Endothelial cell of umbilical vein (primary cell): Measurements from ENCODE around the gene PAX5. TPM values are rescaled to one million over a fixed set of nuclear protein-coding genes. Genes with fewer than 3 reads are reported as not detected.

ENCODE experiments used
- BruUV-seq: library from RNA; stranded (reverse); fragments of 400-500 nt; replicated peaks from 2 replicates; lab custom pipeline; 2021; lab: Mats Ljungman, UMichigan
- CTCF ChIA-PET: fragments of 300-600, 350-600 bp; sonication (Branson Sonifier 250); formaldehyde crosslinking; loops from one replicate; lab custom pipeline; 2021; ENCODE audit warnings: antibody characterized with exemption, inconsistent platforms; lab: Charles Lee
- POLR2A ChIA-PET: fragments of 300-600, 350-600 bp; sonication (Branson Sonifier 250); formaldehyde crosslinking; loops from one replicate; lab custom pipeline; 2021; ENCODE audit warnings: antibody characterized with exemption, inconsistent platforms; lab: Charles Lee
- DNase-seq: peaks from one replicate; pipeline ENCODE4 v3.0.0-alpha.2; 2011; ENCODE audit warnings: low read depth, low spot score
- FAIRE-seq: peaks from 2 replicates; lab custom pipeline; 2011; peaks lifted over from hg19 to GRCh38; lab: Jason Lieb, UNC
- H2AFZ ChIP-seq: 2 replicates; pipeline ENCODE4 v1.6.0; 2012; ENCODE audit warnings: low read depth, low read length, control low read depth, inconsistent platforms
- H3K27ac ChIP-seq: 2 replicates; pipeline ENCODE4 v1.5.1; 2011; ENCODE audit warnings: low read depth, mild to moderate bottlenecking, control low read depth, low read length, moderate library complexity; ENCODE audit not compliant: insufficient read depth
- H3K27me3 ChIP-seq, 2 experiments: 2 replicates each; pipeline versions ENCODE4 v1.6.0 to v1.6.1; 2011; ENCODE audit warnings: low read length in 2 of 2, mixed read lengths in 1 of 2; ENCODE audit not compliant: control insufficient read depth in 2 of 2, insufficient read depth in 2 of 2
- H3K36me3 ChIP-seq, 2 experiments: 2 replicates in 1 of 2; 3 replicates in 1 of 2; pipeline ENCODE4 v1.5.1; 2011; ENCODE audit warnings: low read length in 2 of 2, mild to moderate bottlenecking in 1 of 2, moderate library complexity in 1 of 2; ENCODE audit not compliant: control insufficient read depth in 2 of 2, insufficient read depth in 2 of 2; ENCODE audit errors: extremely low read depth in 1 of 2
- H3K4me1 ChIP-seq: 3 replicates; pipeline ENCODE4 v1.5.1; 2011; ENCODE audit warnings: mild to moderate bottlenecking, low read length; ENCODE audit not compliant: control insufficient read depth, insufficient read depth; ENCODE audit errors: extremely low read depth
- H3K4me2 ChIP-seq: 2 replicates; pipeline ENCODE4 v1.6.1; 2011; ENCODE audit warnings: low read length, control low read depth, mixed read lengths; ENCODE audit not compliant: insufficient read depth
- H3K4me3 ChIP-seq, 3 experiments: fragments of 200-600 bp in 1 of 3; sonication (generic), shearing (Covaris generic) in 1 of 3; replicated peaks in 1 of 3; 2 replicates each; pipeline ENCODE4 v1.5.1; 2011 to 2016; ENCODE audit warnings: control low read depth in 3 of 3, low read length in 3 of 3, mild to moderate bottlenecking in 2 of 3, inconsistent platforms in 1 of 3, low read depth in 1 of 3, moderate library complexity in 1 of 3; ENCODE audit not compliant: insufficient read depth in 1 of 3
- H3K79me2 ChIP-seq: 2 replicates; pipeline ENCODE4 v1.6.0; 2012; ENCODE audit warnings: low read length, inconsistent platforms; ENCODE audit not compliant: control insufficient read depth, insufficient read depth
- H3K9ac ChIP-seq: replicated peaks from 2 replicates; pipeline ENCODE3; 2011; ENCODE audit warnings: low read length, control low read depth; ENCODE audit not compliant: insufficient read depth; ENCODE audit errors: extremely low read depth
- H3K9me1 ChIP-seq: replicated peaks from 3 replicates; pipeline ENCODE4 v1.6.0; 2011; ENCODE audit warnings: mild to moderate bottlenecking, low read length; ENCODE audit not compliant: control insufficient read depth, insufficient read depth; ENCODE audit errors: extremely low read depth
- H3K9me3 ChIP-seq: replicated peaks from 2 replicates; pipeline ENCODE4 v1.5.1; 2012; ENCODE audit warnings: low read length, inconsistent platforms; ENCODE audit not compliant: control insufficient read depth, insufficient read depth
- H4K20me1 ChIP-seq: replicated peaks from 2 replicates; pipeline ENCODE3; 2011; ENCODE audit warnings: mild to moderate bottlenecking, low read length; ENCODE audit not compliant: control insufficient read depth, insufficient read depth; ENCODE audit errors: extremely low read depth
- EZH2 ChIP-seq: IDR thresholded peaks from 2 replicates; pipeline ENCODE4 v1.6.1; 2012; ENCODE audit warnings: borderline replicate concordance, low read depth, mild to moderate bottlenecking, moderate library complexity, low read length, inconsistent platforms; ENCODE audit not compliant: severe bottlenecking
- FOS ChIP-seq: IDR thresholded peaks from 2 replicates; pipeline ENCODE4 v1.6.1; 2011; ENCODE audit warnings: mild to moderate bottlenecking, low read length, moderate library complexity, borderline replicate concordance; ENCODE audit not compliant: insufficient read depth
- GATA2 ChIP-seq: IDR thresholded peaks from 2 replicates; pipeline ENCODE4 v1.7.0; 2011; ENCODE audit warnings: low read depth, mild to moderate bottlenecking, moderate library complexity, mixed read lengths, low read length; ENCODE audit not compliant: insufficient read length, insufficient read depth
- JUN ChIP-seq: IDR thresholded peaks from 2 replicates; pipeline ENCODE4 v1.6.1; 2011; ENCODE audit warnings: borderline replicate concordance, low read depth; ENCODE audit not compliant: insufficient read length, insufficient read depth
- MAX ChIP-seq: IDR thresholded peaks from 2 replicates; pipeline ENCODE4 v1.6.1; 2011; ENCODE audit not compliant: insufficient read depth, insufficient read length
- MYC ChIP-seq: IDR thresholded peaks from one replicate; pipeline ENCODE4 v1.6.1; 2011; ENCODE audit warnings: mild to moderate bottlenecking, low read depth, low read length
- POLR2A ChIP-seq: IDR thresholded peaks from 2 replicates; pipeline ENCODE4 v1.6.1; 2012; ENCODE audit warnings: low read depth, mild to moderate bottlenecking, control low read depth, low read length
- POLR2AphosphoS5 ChIP-seq: IDR thresholded peaks from 2 replicates; pipeline ENCODE4 v1.6.1; 2012; ENCODE audit warnings: low read depth, mild to moderate bottlenecking, control low read depth, low read length, moderate library complexity; ENCODE audit not compliant: insufficient read depth
- dilution Hi-C: fragments of 300-500 bp; cut with MboI; formaldehyde crosslinking; loops from one replicate; pipeline ENCODE4 v1.15.0; 2019; ENCODE audit warnings: low sequenced_read_pairs; ENCODE audit not compliant: extremely low pct_ligation_motif_present
- intact Hi-C: fragments of 100-400 bp; cut with micrococcal nuclease; formaldehyde crosslinking; loops from one replicate; pipeline ENCODE4 v1.10.0; 2022
- polyA plus RNA-seq, 4 experiments: library from polyadenylated mRNA; depleted of rRNA in 3 of 4; stranded (reverse) in 3 of 4; unstranded in 1 of 4; fragments of >200 nt; gene quantifications; 2 replicates each; pipeline versions ENCODE4 v1.2.1 to v1.2.3, GENCODE V29; 2011 to 2012; ENCODE audit warnings: missing spikeins in 1 of 4
- total RNA-seq: library from RNA; stranded (reverse); gene quantifications from 2 replicates; pipeline ENCODE4 v1.2.3, GENCODE V29; 2021
- TF ChIP-seq, protein P1 (sequence below), 2 donors: IDR thresholded peaks; 1 replicate in 1 of 2; 2 replicates in 1 of 2; pipeline ENCODE4 v1.5.1; 2011; ENCODE audit warnings: low read length in 2 of 2, mild to moderate bottlenecking in 2 of 2, moderate library complexity in 2 of 2, control low read depth in 1 of 2, inconsistent platforms in 1 of 2, low read depth in 1 of 2; ENCODE audit not compliant: insufficient read depth in 1 of 2; ENCODE audit errors: extremely low read depth in 1 of 2

PAX5 gene
- total and polyA plus RNA-seq, 2 donors (not counting 3 experiments of a cell fraction or from before 2014, with no cell fraction given): not detected

DNA sequence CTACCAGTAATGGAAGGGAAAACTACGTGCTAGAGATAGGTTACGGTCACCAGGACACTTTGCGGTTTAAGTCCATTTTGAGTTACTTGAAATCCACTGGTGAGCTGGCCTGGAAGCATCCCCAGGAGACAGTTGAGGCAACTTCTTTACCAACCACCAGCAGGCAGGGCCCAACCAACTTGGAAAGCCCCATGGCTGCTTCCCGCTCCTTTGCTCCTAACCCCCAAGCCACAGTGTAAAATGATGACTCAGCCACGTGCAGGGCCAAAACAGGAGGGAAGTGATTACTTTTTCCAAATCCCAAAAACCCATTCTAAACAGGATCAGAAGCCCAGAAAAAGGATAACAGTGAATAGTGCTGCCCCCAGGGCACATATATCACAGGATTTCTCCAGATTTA lies 87.4 kb downstream of the PAX5 start:
- H3K4me2 ChIP-seq: no peak overlapping the region
- intact Hi-C loops (no loop called here), dilution Hi-C loops (no loop called here)
- H3K36me3 ChIP-seq: no peaks in the 10 kb centered on the region
- FAIRE-seq (no peak), DNase-seq (no peak)
- no peak overlapping the region for H2AFZ ChIP-seq
- ChIA-PET CTCF (interaction anchor here (1.4 kb wide), 1 partner anchor 8 kb away, joined by 3 read pairs; no protein-coding TSS in a partner anchor), POLR2A (no interaction called here)
- H3K9ac ChIP-seq: no peak overlapping the region
- H3K9me1 ChIP-seq: no peaks in the 10 kb centered on the region
- peaks cover 4 to 8% of the 10 kb centered on the region in 2 experiments for H3K27me3 ChIP-seq
- no peak overlapping the region for H3K27ac ChIP-seq
- no peaks in the 10 kb centered on the region for H3K9me3 ChIP-seq
- H3K4me3 ChIP-seq: no peak overlapping the region
- H3K79me2 ChIP-seq: no peaks in the 10 kb centered on the region
- no peaks in the 10 kb centered on the region for H3K4me1 ChIP-seq
- no peaks in the 10 kb centered on the region for H4K20me1 ChIP-seq
- BruUV-seq: no TSS peak
- no peak for TF ChIP-seq GATA2
- no peak for TF ChIP-seq MYC
- TF ChIP-seq FOS: no peak
- TF ChIP-seq JUN: no peak
- TF ChIP-seq POLR2A: no peak
- no peak for TF ChIP-seq POLR2AphosphoS5
- TF ChIP-seq, protein P1, sequence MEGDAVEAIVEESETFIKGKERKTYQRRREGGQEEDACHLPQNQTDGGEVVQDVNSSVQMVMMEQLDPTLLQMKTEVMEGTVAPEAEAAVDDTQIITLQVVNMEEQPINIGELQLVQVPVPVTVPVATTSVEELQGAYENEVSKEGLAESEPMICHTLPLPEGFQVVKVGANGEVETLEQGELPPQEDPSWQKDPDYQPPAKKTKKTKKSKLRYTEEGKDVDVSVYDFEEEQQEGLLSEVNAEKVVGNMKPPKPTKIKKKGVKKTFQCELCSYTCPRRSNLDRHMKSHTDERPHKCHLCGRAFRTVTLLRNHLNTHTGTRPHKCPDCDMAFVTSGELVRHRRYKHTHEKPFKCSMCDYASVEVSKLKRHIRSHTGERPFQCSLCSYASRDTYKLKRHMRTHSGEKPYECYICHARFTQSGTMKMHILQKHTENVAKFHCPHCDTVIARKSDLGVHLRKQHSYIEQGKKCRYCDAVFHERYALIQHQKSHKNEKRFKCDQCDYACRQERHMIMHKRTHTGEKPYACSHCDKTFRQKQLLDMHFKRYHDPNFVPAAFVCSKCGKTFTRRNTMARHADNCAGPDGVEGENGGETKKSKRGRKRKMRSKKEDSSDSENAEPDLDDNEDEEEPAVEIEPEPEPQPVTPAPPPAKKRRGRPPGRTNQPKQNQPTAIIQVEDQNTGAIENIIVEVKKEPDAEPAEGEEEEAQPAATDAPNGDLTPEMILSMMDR (IDR thresholded peaks at IDR 0.05; ENCODE audit: extremely low read depth in 1 of 2, insufficient read depth in 1 of 2, low read depth in 1 of 2, low read length in 2 of 2): no peak
- no peak for TF ChIP-seq MAX
- no peak for TF ChIP-seq EZH2
